CD14-positive monocyte (primary cell): ENCODE results near the gene SMYD3. TPM values are rescaled to one million over a fixed set of nuclear protein-coding genes. Genes with fewer than 3 reads are reported as not detected.
"Not testable (repeated sequence)": the region's sequence is repeated elsewhere in the genome, so short reads cannot be mapped to it uniquely, and the experiment has no call there.

ENCODE experiments used
- DNase-seq, 3 donors: peaks; one replicate each; pipeline ENCODE4 v3.0.0-alpha.2; 2011 to 2022
- H2AFZ ChIP-seq: 2 replicates; pipeline ENCODE4 v1.6.0; 2012; ENCODE audit warnings: mild to moderate bottlenecking, low read depth, low read length, inconsistent platforms; ENCODE audit not compliant: insufficient read depth, poor library complexity, severe bottlenecking
- H3K27ac ChIP-seq, 2 donors: 1 replicate in 1 of 2; 2 replicates in 1 of 2; pipeline ENCODE4 v1.5.1; 2012 to 2013; ENCODE audit warnings: low read length in 2 of 2, control low read depth in 1 of 2, inconsistent platforms in 1 of 2, low read depth in 1 of 2, mild to moderate bottlenecking in 1 of 2
- H3K27me3 ChIP-seq, 2 donors: one replicate each; pipeline versions ENCODE4 v1.6.0 to v1.6.1; 2011 to 2013; ENCODE audit warnings: low read length in 2 of 2; ENCODE audit not compliant: control insufficient read depth in 2 of 2, insufficient read depth in 2 of 2
- H3K36me3 ChIP-seq, 2 donors: replicated peaks in 1 of 2; 1 replicate in 1 of 2; 2 replicates in 1 of 2; pipeline versions ENCODE4 v1.5.1 to v1.6.1; 2012 to 2013; ENCODE audit warnings: low read length in 2 of 2, control low read depth in 1 of 2, inconsistent platforms in 1 of 2, mild to moderate bottlenecking in 1 of 2; ENCODE audit not compliant: insufficient read depth in 2 of 2, control insufficient read depth in 1 of 2
- H3K4me1 ChIP-seq, 2 donors: 1 replicate in 1 of 2; 2 replicates in 1 of 2; pipeline versions ENCODE4 v1.5.1 to v1.6.1; 2012 to 2013; ENCODE audit warnings: low read length in 2 of 2, control low read depth in 1 of 2, inconsistent platforms in 1 of 2, mild to moderate bottlenecking in 1 of 2, moderate library complexity in 1 of 2; ENCODE audit not compliant: insufficient read depth in 2 of 2, control insufficient read depth in 1 of 2
- H3K4me2 ChIP-seq: replicated peaks from 2 replicates; pipeline ENCODE3; 2012; ENCODE audit warnings: low read length, moderate library complexity, mild to moderate bottlenecking; ENCODE audit not compliant: poor library complexity, severe bottlenecking; ENCODE audit errors: extremely low read depth
- H3K4me3 ChIP-seq, 3 experiments: fragments of 200-600 bp in 1 of 3; sonication (generic) in 1 of 3; replicated peaks in 1 of 3; 1 replicate in 2 of 3; 2 replicates in 1 of 3; pipeline ENCODE4 v1.5.1; 2011 to 2013; ENCODE audit warnings: low read length in 3 of 3, mild to moderate bottlenecking in 3 of 3, control low read depth in 2 of 3, low read depth in 2 of 3, inconsistent platforms in 1 of 3, moderate library complexity in 1 of 3
- H3K79me2 ChIP-seq: 2 replicates; pipeline ENCODE4 v1.6.0; 2012; ENCODE audit warnings: mild to moderate bottlenecking, control low read depth, inconsistent platforms, low read length, moderate library complexity; ENCODE audit not compliant: insufficient read depth
- H3K9ac ChIP-seq: 2 replicates; pipeline ENCODE4 v1.6.0; 2017; ENCODE audit warnings: low read length, mild to moderate bottlenecking; ENCODE audit not compliant: insufficient read depth, poor library complexity, severe bottlenecking
- H3K9me3 ChIP-seq, 2 donors: replicated peaks in 1 of 2; 1 replicate in 1 of 2; 2 replicates in 1 of 2; pipeline versions ENCODE4 v1.5.1 to v1.6.1; 2012 to 2013; ENCODE audit warnings: low read length in 2 of 2, control low read depth in 1 of 2; ENCODE audit not compliant: control insufficient read depth in 1 of 2, insufficient read depth in 1 of 2
- H4K20me1 ChIP-seq: 2 replicates; pipeline ENCODE4 v1.6.0; 2012; ENCODE audit warnings: mild to moderate bottlenecking, low read length, control low read depth, moderate library complexity; ENCODE audit not compliant: insufficient read depth
- H3K27ac Mint-ChIP-seq, 7 donors: one replicate each; pipeline ENCODE4 v1.8.0; 2020; ENCODE audit warnings: mild to moderate bottlenecking in 7 of 7, mixed read lengths in 7 of 7, moderate library complexity in 6 of 7, inconsistent platforms in 2 of 7
- H3K27me3 Mint-ChIP-seq, 3 donors: one replicate each; pipeline ENCODE4 v1.8.0; 2021 to 2022; ENCODE audit warnings: low read depth in 3 of 3, mild to moderate bottlenecking in 3 of 3, mixed read lengths in 3 of 3, moderate library complexity in 3 of 3, inconsistent platforms in 1 of 3
- H3K36me3 Mint-ChIP-seq, 2 donors: one replicate each; pipeline ENCODE4 v1.8.0; 2020; ENCODE audit warnings: mixed read lengths in 2 of 2, inconsistent platforms in 1 of 2, mild to moderate bottlenecking in 1 of 2
- H3K4me1 Mint-ChIP-seq: one replicate; pipeline ENCODE4 v1.8.0; 2020; ENCODE audit warnings: mild to moderate bottlenecking, mixed read lengths
- H3K4me3 Mint-ChIP-seq, 2 donors: one replicate each; pipeline ENCODE4 v1.8.0; 2020; ENCODE audit warnings: mild to moderate bottlenecking in 2 of 2, mixed read lengths in 2 of 2, moderate library complexity in 1 of 2
- H3K9me3 Mint-ChIP-seq, 7 donors: one replicate each; pipeline ENCODE4 v1.8.0; 2020 to 2022; ENCODE audit warnings: mixed read lengths in 7 of 7, mild to moderate bottlenecking in 6 of 7, moderate library complexity in 6 of 7, inconsistent platforms in 2 of 7
- WGBS: methylation state at CpG from one replicate; pipeline ENCODE4 v1.1.5; 2013; ENCODE audit warnings: missing lambda C conversion rate; ENCODE audit not compliant: insufficient coverage; 5-methylcytosine and 5-hydroxymethylcytosine counted together
- intact Hi-C, 2 donors: fragments of 100-400 bp; cut with micrococcal nuclease; formaldehyde crosslinking; loops; one replicate each; pipeline versions ENCODE4 v1.15.0 to v1.15.1; 2023
- polyA plus RNA-seq, 3 donors: library from polyadenylated mRNA; depleted of rRNA in 1 of 3; unstranded in 2 of 3; stranded (reverse) in 1 of 3; fragments of 300-500 nt in 2 of 3; fragments of >200 nt in 1 of 3; fragmentation: Illumina TruSeq in 2 of 3; gene quantifications; 1 replicate in 2 of 3; 2 replicates in 1 of 3; pipeline ENCODE4 v1.2.3, GENCODE V29; 2012 to 2021
- TF ChIP-seq, protein P1 (sequence below): fragments of 200-600 bp; IDR thresholded peaks from one replicate; pipeline ENCODE4 v1.8.0; 2022; ENCODE audit warnings: antibody characterized with exemption, mild to moderate bottlenecking

The SMYD3 gene
- polyA plus RNA-seq, 3 donors = 2.7 to 8.4 (median 4.0) TPM

DNA sequence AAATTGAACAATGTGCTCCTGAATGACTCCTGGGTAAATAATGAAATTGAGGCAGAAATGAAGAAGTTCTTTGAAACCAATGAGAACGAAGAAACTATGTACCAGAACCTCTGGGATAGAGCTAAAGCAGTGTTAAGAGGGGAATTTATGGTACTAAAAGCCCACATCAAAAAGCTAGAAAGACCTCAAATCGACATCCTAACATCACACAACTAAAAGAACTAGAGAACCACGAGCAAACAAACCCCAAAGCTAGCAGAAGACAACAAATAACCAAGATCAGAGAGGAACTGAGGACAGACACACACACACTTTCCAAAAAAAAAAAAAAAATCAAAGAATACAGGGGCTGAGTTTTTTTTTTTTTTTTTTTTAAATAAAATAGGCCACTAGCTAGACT lies 564.2 kb downstream of the SMYD3 start:
- intact Hi-C loops = no loop called here
- Histone ChIP-seq H3K9ac (no peak overlapping the region), H3K27me3 (no peaks in the 10 kb centered on the region), H3K4me1 (no peaks in the 10 kb centered on the region), H3K36me3 (no peaks in the 10 kb centered on the region), H3K79me2 (no peaks in the 10 kb centered on the region), H3K4me3 (no peak overlapping the region), H3K27ac (no peak overlapping the region), H2AFZ (no peak overlapping the region), H3K9me3 (no peaks in the 10 kb centered on the region), H4K20me1 (no peaks in the 10 kb centered on the region), H3K4me2 (no peak overlapping the region)
- Mint-ChIP-seq H3K4me1 (no peaks in the 10 kb centered on the region), H3K9me3 (peaks cover 0 to 13% (median 5%) of the 10 kb centered on the region in 7 donors), H3K27me3 (no peaks in the 10 kb centered on the region), H3K4me3 (no peak overlapping the region), H3K36me3 (no peaks in the 10 kb centered on the region), H3K27ac (no peak overlapping the region)
- WGBS = no CpG with 5 or more reads among the region's 3 CpGs
- TF ChIP-seq, protein P1, sequence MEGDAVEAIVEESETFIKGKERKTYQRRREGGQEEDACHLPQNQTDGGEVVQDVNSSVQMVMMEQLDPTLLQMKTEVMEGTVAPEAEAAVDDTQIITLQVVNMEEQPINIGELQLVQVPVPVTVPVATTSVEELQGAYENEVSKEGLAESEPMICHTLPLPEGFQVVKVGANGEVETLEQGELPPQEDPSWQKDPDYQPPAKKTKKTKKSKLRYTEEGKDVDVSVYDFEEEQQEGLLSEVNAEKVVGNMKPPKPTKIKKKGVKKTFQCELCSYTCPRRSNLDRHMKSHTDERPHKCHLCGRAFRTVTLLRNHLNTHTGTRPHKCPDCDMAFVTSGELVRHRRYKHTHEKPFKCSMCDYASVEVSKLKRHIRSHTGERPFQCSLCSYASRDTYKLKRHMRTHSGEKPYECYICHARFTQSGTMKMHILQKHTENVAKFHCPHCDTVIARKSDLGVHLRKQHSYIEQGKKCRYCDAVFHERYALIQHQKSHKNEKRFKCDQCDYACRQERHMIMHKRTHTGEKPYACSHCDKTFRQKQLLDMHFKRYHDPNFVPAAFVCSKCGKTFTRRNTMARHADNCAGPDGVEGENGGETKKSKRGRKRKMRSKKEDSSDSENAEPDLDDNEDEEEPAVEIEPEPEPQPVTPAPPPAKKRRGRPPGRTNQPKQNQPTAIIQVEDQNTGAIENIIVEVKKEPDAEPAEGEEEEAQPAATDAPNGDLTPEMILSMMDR = no peak
- DNase-seq = no peak

DNA sequence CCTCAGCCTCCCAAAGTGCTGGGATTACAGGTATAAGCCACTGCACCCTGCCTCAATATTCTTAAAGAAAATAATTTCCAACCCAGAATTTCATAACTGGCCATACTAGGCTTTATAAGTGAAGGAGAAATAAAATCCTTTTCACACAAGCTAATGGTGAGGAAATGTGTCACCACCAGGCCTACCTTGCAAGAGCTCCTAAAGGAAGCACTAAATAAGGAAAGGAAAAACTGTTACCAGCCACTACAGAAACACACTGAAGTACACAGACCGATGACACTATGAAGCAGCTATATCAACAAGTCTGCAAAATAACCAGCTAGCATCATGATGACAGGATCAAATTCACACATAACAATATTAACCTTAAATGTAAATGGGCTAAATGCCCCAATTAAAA lies 565.3 kb downstream of the SMYD3 start:
- DNase-seq, H3K36me3 Mint-ChIP-seq, intact Hi-C loops, H3K79me2 ChIP-seq, H3K27me3 Mint-ChIP-seq, H3K4me3 Mint-ChIP-seq, H3K36me3 ChIP-seq, H3K27ac Mint-ChIP-seq, H3K27me3 ChIP-seq, H3K4me1 Mint-ChIP-seq, H3K4me2 ChIP-seq, H4K20me1 ChIP-seq, H3K4me3 ChIP-seq, H3K27ac ChIP-seq, H3K9ac ChIP-seq, H3K9me3 ChIP-seq, H3K4me1 ChIP-seq, H2AFZ ChIP-seq: not testable (repeated sequence)
- peaks cover 0 to 13% (median 5%) of the 10 kb centered on the region in 7 donors for H3K9me3 Mint-ChIP-seq
- no CpG with 5 or more reads among the region's 1 CpG for WGBS
